Measurements from ENCODE around the gene PITRM1.

The PITRM1 gene

GRCh38 chr10:3100856-3101640 lies 71.5 kb downstream of the PITRM1 start:
- DNase-seq (ENCODE audit: low spot score) = no peak

- DNase-seq (ENCODE audit: low spot score) = no peak
These were observed 72.3 kb downstream of the PITRM1 start for GRCh38 chr10:3100093-3100792.

- DNase-seq (ENCODE audit: low spot score) = peak; percentile 75
These were observed 73.1 kb downstream of the PITRM1 start for GRCh38 chr10:3099291-3100092.

- DNase-seq (ENCODE audit: low spot score) = no peak
These were observed 73.9 kb downstream of the PITRM1 start for GRCh38 chr10:3098689-3099088.

GRCh38 chr10:3097160-3097559 lies 75.4 kb downstream of the PITRM1 start:
- no peak for DNase-seq (ENCODE audit: low spot score)

DNA sequence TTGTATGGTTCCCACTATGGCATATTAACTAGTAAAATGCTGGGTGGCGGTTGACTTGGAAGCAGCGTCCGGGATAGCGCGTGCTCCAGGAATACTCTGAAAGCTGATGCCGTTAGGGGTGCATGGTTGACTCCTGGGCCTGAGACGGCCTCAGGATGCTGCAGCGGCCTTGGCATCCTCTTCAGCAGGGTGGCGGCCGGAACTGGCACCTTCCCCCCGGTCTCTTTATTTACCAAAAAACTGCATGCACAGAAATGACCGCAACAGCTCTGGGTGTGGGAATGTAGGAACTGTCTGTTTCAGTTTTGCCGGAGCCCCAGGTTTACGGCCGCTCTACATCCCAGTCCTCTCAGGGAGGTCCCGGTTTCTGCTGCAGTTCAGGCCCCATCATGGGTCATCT lies 76.4 kb downstream of the PITRM1 start:
- DNase-seq (ENCODE audit: low spot score) = no peak

DNA sequence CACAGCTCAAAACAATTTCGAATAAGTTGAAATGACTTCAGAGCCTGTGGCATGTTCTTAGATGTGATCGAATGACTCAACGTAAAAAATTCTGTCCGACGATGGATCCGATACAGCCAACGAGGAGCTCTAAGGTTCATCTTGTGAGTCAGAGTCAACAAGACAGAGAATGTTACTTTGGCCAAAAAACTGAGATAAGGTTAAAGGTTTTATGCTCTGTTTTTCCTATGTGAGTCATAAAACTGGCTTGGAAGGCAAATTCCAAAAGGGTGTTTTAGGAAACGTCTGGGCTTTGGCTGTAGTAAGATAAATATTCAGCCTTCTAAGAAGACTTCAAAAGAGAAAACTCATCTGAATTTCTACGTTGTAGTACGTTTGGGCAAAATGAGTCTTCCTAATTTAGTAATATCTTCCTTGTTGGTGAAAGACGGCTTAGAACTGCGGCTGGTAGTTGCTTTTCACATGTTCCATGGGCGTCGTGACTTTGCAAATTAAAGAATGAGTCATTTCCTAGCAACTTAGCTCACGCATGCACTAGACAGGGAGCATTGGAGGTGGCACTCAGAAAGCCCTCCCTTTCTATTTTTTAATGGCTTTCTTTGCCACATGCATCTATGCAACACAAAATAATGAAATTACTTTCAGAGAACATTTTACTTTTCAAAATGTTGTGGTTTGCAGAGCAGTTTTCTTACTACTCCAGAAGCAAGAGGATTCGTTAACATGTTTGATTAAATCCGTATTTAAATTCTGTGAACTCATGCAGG lies 77.0 kb downstream of the PITRM1 start:
- DNase-seq (ENCODE audit: low spot score) = peak; percentile 89

- no peak for DNase-seq (ENCODE audit: low spot score)
These were observed 78.0 kb downstream of the PITRM1 start for GRCh38 chr10:3094609-3095036.

GRCh38 chr10:3093996-3094395 lies 78.6 kb downstream of the PITRM1 start:
- DNase-seq (ENCODE audit: low spot score) = no peak

- DNase-seq (ENCODE audit: low spot score) = no peak
These were observed 80.7 kb downstream of the PITRM1 start for GRCh38 chr10:3091921-3092320.

- peak; percentile 65 for DNase-seq (ENCODE audit: low spot score)
These were observed 81.4 kb downstream of the PITRM1 start for GRCh38 chr10:3090914-3091787.

- no peak for DNase-seq (ENCODE audit: low spot score)
These were observed 82.2 kb downstream of the PITRM1 start for GRCh38 chr10:3090388-3090787.

Data from GM03348 (cell line).